GM15510 (cell line): ENCODE data around the gene CACNA2D1.

Source experiments
- POLR2A ChIP-seq: IDR thresholded peaks from 3 replicates; pipeline ENCODE4 v1.6.1; 2011; ENCODE audit warnings: borderline replicate concordance; ENCODE audit not compliant: insufficient read length; ENCODE audit errors: extremely low read depth

The CACNA2D1 gene

GRCh38 chr7:82347808-82348207 is 95.8 kb downstream of the CACNA2D1 start:
- no peak for TF ChIP-seq POLR2A

DNA sequence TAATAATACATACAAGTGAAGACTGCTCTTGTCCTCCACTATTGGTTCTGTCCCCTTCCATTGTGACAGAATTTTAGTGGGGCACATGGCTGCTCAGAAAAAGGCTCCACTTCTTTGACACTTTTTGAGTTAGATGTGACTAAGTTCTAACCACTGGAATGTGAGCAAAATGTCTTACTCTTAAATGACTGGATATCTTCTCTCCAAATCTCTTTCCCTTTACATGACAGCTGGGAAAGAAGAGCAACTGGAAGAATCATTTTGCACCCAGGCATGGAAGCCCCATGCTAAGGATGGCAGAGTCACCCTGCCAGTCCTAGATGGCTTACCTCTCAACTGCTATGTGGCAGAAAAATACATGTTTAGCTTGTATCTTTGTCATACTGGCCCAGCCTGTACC is 97.7 kb downstream of the CACNA2D1 start:
- TF ChIP-seq POLR2A: no peak

- TF ChIP-seq POLR2A: no peak
These were observed 99.9 kb downstream of the CACNA2D1 start for GRCh38 chr7:82343716-82344115.

DNA sequence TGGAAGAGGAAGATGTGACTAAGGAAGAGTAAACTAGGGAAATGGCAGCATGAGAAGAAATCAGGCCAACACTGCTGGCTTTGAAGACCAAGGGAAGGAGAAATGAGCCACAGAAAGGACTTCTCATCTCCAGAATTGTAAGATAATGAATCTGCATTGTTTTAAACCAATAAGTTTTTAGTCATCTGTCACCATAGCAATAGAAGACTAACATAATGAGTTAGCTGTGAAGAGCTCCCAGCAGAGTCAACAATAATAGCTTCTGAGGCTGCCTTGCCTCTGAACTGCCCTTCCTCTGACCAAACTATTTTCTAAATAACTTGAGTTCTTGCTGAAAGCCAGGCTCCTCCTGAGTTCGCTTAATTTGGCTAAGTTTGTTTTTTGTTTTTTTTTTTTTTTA is 103.6 kb downstream of the CACNA2D1 start:
- no peak for TF ChIP-seq POLR2A

- no peak for TF ChIP-seq POLR2A
These were observed 107.7 kb downstream of the CACNA2D1 start for GRCh38 chr7:82335927-82336326.

DNA sequence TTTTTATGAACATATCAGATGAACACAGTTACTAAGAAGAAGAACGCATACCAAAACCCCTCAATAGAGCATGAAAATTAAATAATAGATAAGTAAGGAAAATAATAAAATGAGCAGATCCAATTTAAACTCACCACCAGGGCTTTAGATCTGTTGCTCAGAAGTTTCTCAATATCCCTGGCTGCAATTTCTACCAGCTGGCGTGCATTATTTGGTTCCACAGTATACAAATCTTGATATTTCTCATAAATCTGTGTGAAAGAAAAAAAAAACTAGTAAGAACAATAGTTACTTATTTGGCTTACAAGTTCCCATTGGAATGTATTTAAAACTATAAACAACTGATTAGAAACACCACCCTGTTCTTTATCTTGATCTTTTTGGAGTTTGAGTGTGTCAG is 108.6 kb downstream of the CACNA2D1 start:
- no peak for TF ChIP-seq POLR2A

GRCh38 chr7:82331234-82331633 is 112.3 kb downstream of the CACNA2D1 start:
- TF ChIP-seq POLR2A: no peak

DNA sequence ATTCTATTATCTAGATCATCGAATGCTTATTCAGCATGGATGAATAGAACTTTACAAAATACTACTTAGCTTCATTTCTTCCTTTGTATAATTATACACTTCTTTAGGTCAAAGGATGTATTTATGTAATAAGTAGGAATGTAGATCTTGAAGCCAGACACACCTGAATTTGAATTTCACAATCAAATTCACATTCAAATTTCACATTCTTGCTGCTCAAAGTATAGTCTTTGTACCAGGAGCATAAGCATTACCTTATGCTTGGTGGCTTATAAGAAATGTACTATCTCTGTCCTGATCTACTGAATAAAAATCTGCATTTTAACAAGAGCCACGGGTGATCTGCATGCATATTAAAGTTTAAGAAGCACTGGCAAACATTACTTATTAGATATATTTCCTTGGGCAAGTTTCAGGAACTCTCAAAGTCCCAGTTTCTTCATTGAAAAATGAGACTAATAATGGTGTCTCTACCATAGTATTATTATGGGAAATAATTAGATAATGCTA is 112.8 kb downstream of the CACNA2D1 start:
- no peak for TF ChIP-seq POLR2A

DNA sequence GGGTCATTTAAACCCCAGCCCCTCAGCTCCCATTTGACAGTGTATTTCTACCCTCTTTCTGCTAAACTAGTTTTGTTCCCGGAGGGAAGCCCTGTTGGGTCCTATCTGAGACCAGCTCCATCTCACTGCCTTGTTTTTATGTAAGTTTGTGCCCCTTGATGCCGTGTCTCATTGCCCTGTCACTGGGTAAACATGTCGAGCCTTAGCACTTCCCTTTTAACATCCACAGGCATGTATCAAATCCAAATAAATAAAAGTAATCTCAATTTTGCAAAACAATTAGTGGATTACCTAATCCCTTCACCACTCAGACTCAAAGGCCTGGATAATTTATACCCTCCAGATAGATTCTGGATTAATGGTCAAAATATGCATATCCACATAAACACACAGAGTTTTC is 115.7 kb downstream of the CACNA2D1 start:
- TF ChIP-seq POLR2A: no peak

GRCh38 chr7:82325416-82325815 is 118.2 kb downstream of the CACNA2D1 start:
- no peak for TF ChIP-seq POLR2A

DNA sequence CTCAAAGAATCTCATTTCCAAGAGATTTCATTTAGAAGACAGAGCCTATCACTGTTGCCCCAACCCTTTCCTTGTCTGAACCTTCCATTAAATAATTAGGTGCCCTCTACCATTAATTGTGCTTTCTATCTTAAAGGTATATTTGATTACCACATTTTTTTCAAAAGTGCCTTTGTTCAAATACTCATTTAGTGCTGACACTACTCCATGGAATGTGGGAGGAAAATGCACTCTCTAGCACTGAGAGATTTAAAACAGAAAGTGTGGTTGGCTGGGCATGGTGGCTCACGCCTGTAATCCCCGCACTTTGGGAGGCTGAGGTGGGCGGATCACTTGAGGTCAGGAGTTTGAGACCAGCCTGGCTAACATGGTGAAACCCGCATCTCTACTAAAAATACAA is 119.8 kb downstream of the CACNA2D1 start:
- TF ChIP-seq POLR2A: no peak

DNA sequence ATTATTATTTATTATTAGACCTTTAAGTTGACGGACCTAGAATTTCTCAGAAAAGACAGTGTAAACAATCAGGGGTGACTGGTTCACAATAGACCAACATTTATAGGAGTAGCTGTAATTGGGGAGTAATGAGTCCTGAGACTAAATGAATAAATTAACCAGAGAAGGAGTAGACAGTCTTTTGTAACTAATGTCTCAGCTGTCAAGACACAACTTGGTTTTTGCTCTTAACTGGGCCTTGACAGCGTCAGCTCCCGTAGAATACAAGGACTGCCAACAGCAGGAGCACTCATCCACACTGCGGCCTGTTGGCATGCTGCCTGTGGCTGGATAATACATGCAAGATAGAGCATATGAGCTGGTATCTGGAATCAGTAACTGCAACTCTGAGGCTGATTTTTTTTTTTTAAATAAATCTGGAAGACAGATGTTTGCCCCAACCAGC is 123.9 kb downstream of the CACNA2D1 start:
- TF ChIP-seq POLR2A: no peak

DNA sequence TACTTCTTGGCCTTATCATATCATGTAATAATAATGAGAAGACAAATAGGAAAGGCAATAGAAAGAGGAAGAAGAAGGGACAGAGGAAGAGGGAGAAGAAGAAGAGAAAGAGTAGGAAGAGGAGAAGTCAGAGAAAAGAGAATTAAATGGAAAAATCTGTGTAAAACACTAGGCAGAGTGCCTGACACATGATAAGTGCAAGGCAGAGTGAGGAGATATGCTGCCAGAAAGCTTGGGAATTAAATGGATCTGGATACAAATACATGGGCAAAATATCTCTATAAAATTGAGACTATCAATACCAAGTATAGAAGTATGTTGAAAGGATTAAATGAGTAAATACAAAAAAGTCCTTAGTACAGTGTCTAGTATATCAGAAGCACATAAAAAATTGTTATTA is 124.8 kb downstream of the CACNA2D1 start:
- TF ChIP-seq POLR2A: no peak

DNA sequence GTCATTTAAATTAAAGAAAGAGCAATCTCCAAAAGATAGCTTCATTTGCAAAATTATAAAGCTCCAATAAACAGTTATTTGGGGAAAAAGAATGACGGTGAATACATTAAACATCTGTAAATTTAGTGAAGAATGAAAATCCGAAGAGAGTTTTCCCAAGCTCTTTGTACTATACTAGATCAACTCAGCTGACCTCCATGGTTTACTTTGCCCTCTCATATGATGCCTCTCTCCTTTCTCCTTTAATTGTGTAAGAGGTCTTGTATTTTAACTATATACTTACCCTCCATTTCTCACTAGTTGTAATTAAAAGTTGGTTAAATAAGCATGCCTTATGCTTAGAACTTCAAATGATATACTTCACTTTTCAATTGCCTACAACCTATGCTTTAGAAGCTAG is 125.8 kb downstream of the CACNA2D1 start:
- TF ChIP-seq POLR2A: no peak

GRCh38 chr7:82317257-82317721 is 126.3 kb downstream of the CACNA2D1 start:
- no peak for TF ChIP-seq POLR2A

GRCh38 chr7:82313269-82313668 is 130.3 kb downstream of the CACNA2D1 start:
- TF ChIP-seq POLR2A: no peak

DNA sequence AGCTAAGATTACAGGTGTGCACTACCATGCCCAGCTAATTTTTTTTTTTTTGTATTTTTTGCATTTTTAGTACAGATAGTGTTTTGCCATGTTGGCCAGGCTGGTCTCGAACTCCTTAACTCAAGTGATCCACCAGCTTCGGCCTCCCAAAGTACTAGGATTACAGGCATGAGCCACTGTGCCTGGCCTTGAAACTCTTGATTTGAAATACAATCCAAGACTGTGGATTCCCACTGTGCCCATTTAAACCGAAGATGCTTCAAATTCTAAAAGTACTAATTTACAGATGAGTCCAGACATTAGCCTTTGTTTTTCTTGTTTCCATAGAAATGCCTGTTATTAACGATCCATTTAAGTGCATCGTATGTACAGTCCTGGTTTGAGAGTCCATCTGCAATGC is 130.9 kb downstream of the CACNA2D1 start:
- TF ChIP-seq POLR2A: no peak
